GM20000 (cell line): Measurements from ENCODE around the gene RNF145.

ENCODE experiments used
- DNase-seq: peaks from one replicate; pipeline ENCODE4 v3.0.0; 2012; ENCODE audit warnings: low spot score
- TF ChIP-seq, protein P1 (sequence below): IDR thresholded peaks from 2 replicates; pipeline ENCODE4 v1.5.1; 2012; ENCODE audit warnings: mild to moderate bottlenecking, control low read depth; ENCODE audit errors: extremely low read depth, missing control alignments

The RNF145 gene

DNA sequence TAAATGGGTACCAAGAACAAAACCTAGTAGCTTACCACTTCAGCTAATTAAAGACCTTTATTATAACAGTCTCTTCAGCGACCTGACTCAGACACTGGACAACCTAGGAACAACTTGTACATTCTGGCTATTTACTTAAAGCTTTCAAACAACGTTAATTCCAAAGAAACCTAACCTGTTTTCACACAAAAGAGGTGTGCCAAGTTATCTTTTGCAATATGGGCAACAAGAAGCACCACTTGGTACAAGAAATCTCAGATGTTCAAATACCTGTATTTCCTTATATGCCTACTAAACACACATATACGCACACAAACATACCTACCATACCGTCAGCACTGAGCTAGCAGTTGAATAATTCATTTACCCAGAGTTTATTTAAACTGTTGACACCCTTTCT, 23.0 kb downstream of the RNF145 start:
- TF ChIP-seq, protein P1, sequence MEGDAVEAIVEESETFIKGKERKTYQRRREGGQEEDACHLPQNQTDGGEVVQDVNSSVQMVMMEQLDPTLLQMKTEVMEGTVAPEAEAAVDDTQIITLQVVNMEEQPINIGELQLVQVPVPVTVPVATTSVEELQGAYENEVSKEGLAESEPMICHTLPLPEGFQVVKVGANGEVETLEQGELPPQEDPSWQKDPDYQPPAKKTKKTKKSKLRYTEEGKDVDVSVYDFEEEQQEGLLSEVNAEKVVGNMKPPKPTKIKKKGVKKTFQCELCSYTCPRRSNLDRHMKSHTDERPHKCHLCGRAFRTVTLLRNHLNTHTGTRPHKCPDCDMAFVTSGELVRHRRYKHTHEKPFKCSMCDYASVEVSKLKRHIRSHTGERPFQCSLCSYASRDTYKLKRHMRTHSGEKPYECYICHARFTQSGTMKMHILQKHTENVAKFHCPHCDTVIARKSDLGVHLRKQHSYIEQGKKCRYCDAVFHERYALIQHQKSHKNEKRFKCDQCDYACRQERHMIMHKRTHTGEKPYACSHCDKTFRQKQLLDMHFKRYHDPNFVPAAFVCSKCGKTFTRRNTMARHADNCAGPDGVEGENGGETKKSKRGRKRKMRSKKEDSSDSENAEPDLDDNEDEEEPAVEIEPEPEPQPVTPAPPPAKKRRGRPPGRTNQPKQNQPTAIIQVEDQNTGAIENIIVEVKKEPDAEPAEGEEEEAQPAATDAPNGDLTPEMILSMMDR: no peak
- no peak for DNase-seq

DNA sequence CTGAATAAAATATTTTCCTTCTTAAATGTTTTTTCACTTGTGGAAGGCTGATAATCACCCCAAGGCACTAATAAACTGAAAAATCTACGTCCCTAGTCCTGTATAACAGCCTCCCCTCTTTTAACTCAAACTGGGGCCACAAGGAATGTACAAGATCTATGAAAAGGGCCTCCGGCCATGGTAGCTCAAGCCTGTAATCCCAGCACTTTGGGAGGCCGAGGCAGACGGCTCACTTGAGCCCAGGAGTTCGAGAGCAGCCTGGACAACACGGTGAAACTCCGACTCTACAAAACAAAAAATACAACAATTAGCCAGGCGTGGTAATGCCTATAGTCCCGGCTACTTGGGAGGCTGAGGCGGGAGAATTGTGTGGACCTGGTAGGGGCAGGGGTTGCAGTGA, 23.6 kb downstream of the RNF145 start:
- TF ChIP-seq, protein P1: no peak
- DNase-seq: no peak

DNA sequence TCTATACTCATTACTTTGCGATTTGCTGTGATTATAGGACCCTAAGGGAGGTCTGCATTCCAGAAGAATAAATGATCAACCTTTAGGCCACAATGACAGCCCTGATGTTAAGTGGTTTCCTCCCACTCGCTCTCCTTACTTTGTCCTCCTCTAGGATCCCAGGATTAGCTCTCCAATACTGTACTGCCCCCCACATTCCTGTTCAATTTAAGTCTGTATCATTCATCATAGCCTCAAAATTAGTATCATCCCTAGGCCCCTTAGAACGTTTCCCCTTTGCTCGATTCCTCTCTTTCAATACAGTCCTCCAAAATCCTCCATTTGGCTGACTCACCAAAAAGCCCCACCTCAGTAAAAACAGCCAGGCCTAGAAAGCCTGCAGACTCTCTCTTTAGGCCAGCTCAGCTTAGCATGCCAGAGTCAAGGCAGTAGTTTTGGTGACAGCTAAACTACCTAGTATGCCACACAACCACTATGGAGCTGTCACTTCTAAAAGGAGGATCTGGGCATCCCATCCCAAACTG, 24.4 kb downstream of the RNF145 start:
- TF ChIP-seq, protein P1: no peak

GRCh38 chr5:159184236-159184635, 25.1 kb downstream of the RNF145 start:
- TF ChIP-seq, protein P1: no peak
- no peak for DNase-seq

More for the DNA sequence above, 24.4 kb downstream of the RNF145 start:
- DNase-seq: no peak

DNA sequence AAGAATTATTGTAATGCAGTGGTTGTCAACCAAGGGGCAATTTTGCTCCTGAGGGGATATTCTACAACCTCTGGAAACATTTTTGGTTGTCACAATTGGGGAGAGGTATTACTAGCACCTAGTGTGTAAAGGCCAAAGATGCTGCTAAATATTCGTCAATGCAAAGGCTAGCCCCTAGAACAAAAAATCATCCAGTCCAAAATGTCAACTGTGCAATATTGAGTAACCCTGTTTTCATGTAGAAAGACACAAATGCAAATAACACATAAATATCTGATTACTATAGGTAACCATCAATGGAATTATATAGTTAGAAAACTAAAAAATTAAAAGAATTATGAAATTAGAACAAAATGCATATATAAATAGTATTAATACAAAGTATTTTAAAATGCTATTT, 26.1 kb downstream of the RNF145 start:
- TF ChIP-seq, protein P1: no peak
- no peak for DNase-seq

- no peak for DNase-seq
- TF ChIP-seq, protein P1: no peak
These were observed 26.7 kb downstream of the RNF145 start for GRCh38 chr5:159182691-159183090.

GRCh38 chr5:159181651-159182050, 27.7 kb downstream of the RNF145 start:
- DNase-seq: no peak
- TF ChIP-seq, protein P1: no peak
